Measurements from ENCODE around the gene RAET1G.
"Not testable (repeated sequence)": the region's sequence is repeated elsewhere in the genome, so short reads cannot be mapped to it uniquely, and the experiment has no call there.

RAET1G gene

GRCh38 chr6:149922642-149923326 lies at the start of gene RAET1G:
TSS of gene RAET1G (minus strand) at chr6:149923121. CDS start at chr6:149923010, 111 bp downstream.
- peak; percentile 81 for DNase-seq

- no peak for DNase-seq
These were observed 46.7 kb upstream of the RAET1G start for GRCh38 chr6:149969635-149970034.

- not testable (repeated sequence) for DNase-seq
These were observed 46.0 kb upstream of the RAET1G start for GRCh38 chr6:149968909-149969308.

GRCh38 chr6:149967999-149968398 lies 45.1 kb upstream of the RAET1G start:
- DNase-seq: not testable (repeated sequence)

- no peak for DNase-seq
These were observed 44.7 kb upstream of the RAET1G start for GRCh38 chr6:149967591-149967990.

GRCh38 chr6:149966319-149966718 lies 43.4 kb upstream of the RAET1G start:
- DNase-seq: not testable (repeated sequence)

- peak; percentile 53 for DNase-seq
These were observed 42.5 kb upstream of the RAET1G start for GRCh38 chr6:149965194-149966020.

- DNase-seq: peak; percentile 51
These were observed 41.6 kb upstream of the RAET1G start for GRCh38 chr6:149964308-149965193.

- DNase-seq: peak; percentile 79
These were observed 40.8 kb upstream of the RAET1G start, which contains the start of gene ULBP1 for GRCh38 chr6:149963462-149964307. TSS of gene ULBP1 (plus strand) at chr6:149963943. CDS start at chr6:149964050, 107 bp downstream.

- DNase-seq: no peak
These were observed 40.2 kb upstream of the RAET1G start for GRCh38 chr6:149963212-149963461.

- DNase-seq: no peak
These were observed 39.7 kb upstream of the RAET1G start for GRCh38 chr6:149962461-149963211.

GRCh38 chr6:149961728-149962425 lies 39.0 kb upstream of the RAET1G start:
- peak; percentile 55 for DNase-seq

GRCh38 chr6:149960488-149960887 lies 37.6 kb upstream of the RAET1G start:
- no peak for DNase-seq

GRCh38 chr6:149959806-149960205 lies 36.9 kb upstream of the RAET1G start:
- not testable (repeated sequence) for DNase-seq

GRCh38 chr6:149958124-149958523 lies 35.2 kb upstream of the RAET1G start:
- DNase-seq: not testable (repeated sequence)

- DNase-seq: not testable (repeated sequence)
These were observed 32.9 kb upstream of the RAET1G start for GRCh38 chr6:149955654-149956317.

GRCh38 chr6:149954984-149955653 lies 32.2 kb upstream of the RAET1G start:
- DNase-seq: not testable (repeated sequence)

GRCh38 chr6:149954328-149954983 lies 31.5 kb upstream of the RAET1G start:
- DNase-seq: not testable (repeated sequence)

GRCh38 chr6:149953934-149954327 lies 31.0 kb upstream of the RAET1G start:
- not testable (repeated sequence) for DNase-seq

All from activated T-cell treated with anti-CD3 and anti-CD28 coated beads, Interleukin-2, amount 50 U/mL, for 1 hour (primary cell).